Retinal pigment epithelial cell (primary cell): ENCODE measurements around the gene PNPLA2.

Source experiments
- DNase-seq: peaks from one replicate; pipeline ENCODE4 v3.0.0-alpha.2; 2010; ENCODE audit warnings: low read depth
- H3K4me3 ChIP-seq: 2 replicates; pipeline ENCODE4 v1.5.1; 2011; ENCODE audit warnings: mild to moderate bottlenecking, low read length, control low read depth, moderate library complexity
- TF ChIP-seq, protein P1 (sequence below): conservative IDR thresholded peaks from 2 replicates; pipeline ENCODE4 v1.5.1; 2011; ENCODE audit warnings: low read depth, low read length, control low read depth, inconsistent platforms

Gene PNPLA2, protein sequence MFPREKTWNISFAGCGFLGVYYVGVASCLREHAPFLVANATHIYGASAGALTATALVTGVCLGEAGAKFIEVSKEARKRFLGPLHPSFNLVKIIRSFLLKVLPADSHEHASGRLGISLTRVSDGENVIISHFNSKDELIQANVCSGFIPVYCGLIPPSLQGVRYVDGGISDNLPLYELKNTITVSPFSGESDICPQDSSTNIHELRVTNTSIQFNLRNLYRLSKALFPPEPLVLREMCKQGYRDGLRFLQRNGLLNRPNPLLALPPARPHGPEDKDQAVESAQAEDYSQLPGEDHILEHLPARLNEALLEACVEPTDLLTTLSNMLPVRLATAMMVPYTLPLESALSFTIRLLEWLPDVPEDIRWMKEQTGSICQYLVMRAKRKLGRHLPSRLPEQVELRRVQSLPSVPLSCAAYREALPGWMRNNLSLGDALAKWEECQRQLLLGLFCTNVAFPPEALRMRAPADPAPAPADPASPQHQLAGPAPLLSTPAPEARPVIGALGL

DNA sequence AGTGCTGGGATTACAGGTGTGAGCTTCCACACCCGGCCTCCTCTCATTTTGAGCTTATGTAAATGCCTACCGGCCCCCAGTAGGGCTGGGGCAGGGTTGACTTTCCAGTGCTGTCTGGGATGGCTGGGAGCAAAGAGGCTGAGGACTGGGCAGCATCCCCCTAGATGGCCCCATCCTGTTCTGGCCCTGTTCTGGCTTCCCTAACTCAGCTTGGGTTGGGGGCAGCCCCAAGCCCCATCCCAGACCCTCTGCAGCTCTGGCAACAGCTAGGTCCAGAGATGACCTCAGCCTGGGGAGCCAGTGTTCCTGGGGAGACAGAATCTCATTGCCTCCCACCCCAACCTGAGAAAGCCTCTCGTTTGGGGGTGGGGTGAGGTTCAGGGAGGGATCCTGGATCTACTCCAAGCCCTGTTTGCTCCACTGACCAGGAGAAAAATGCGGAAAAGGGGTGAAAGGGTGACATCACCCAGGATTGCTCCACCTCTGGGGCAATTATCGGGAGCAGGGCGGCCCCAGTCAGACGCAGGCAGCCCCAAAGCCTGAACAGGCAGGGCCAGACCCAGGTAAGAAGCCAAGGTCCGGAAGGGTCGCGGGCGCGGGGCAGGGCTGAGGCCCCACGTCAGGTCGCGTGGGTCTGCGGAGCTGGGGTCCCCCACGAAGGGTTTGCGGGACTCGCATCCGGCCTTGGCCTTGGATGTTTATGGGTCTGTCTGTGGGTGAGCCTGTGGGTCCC lies at the start of gene PNPLA2:
PNPLA2 (plus strand) TSS at position 519 of the 733 bp plus-strand sequence. CDS start 805 bp downstream, outside the sequence.
- DNase-seq, result no peak
- H3K4me3 ChIP-seq, result peak within 1 kb of the TSS; percentile 63
- TF ChIP-seq, protein P1, sequence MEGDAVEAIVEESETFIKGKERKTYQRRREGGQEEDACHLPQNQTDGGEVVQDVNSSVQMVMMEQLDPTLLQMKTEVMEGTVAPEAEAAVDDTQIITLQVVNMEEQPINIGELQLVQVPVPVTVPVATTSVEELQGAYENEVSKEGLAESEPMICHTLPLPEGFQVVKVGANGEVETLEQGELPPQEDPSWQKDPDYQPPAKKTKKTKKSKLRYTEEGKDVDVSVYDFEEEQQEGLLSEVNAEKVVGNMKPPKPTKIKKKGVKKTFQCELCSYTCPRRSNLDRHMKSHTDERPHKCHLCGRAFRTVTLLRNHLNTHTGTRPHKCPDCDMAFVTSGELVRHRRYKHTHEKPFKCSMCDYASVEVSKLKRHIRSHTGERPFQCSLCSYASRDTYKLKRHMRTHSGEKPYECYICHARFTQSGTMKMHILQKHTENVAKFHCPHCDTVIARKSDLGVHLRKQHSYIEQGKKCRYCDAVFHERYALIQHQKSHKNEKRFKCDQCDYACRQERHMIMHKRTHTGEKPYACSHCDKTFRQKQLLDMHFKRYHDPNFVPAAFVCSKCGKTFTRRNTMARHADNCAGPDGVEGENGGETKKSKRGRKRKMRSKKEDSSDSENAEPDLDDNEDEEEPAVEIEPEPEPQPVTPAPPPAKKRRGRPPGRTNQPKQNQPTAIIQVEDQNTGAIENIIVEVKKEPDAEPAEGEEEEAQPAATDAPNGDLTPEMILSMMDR, result no peak

DNA sequence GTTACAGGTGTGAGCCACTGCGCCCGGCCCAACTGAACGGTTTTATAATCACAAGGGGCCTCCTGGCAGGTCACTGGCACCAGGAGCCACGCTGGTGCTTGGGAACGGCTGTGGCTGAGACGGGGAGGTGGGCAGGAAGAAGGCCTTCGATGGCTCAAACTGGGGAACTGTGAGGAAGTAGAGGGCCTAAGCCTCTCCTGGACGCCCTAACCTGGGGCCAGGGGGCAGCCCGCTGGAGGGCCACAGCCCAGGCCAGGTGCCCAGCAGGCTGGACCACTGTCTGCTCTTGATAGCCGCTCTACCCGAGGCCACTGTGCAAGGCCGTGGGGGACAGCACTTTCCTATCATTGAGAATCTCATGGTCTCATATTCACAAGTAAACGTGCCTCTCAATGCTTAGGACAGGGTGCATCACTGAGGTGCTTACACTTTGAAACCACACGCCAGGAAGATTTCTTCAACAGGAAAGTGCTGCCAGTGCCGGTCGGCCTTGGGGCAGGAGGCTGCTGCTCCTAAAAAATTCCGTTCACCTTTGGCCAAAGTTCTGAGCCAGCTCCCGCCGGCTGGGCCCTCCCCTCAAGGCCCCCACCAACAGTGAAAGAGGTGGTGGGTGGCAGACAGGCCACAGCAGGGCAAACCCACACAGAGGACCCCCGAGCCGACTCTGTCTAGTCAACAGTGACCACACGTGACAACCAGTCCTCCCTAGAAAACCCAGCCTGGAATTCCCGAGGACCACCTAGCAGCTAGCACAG lies 48.6 kb upstream of the PNPLA2 start:
- no peak for DNase-seq
- TF ChIP-seq, protein P1, result no peak
- no peak overlapping the region for H3K4me3 ChIP-seq

DNA sequence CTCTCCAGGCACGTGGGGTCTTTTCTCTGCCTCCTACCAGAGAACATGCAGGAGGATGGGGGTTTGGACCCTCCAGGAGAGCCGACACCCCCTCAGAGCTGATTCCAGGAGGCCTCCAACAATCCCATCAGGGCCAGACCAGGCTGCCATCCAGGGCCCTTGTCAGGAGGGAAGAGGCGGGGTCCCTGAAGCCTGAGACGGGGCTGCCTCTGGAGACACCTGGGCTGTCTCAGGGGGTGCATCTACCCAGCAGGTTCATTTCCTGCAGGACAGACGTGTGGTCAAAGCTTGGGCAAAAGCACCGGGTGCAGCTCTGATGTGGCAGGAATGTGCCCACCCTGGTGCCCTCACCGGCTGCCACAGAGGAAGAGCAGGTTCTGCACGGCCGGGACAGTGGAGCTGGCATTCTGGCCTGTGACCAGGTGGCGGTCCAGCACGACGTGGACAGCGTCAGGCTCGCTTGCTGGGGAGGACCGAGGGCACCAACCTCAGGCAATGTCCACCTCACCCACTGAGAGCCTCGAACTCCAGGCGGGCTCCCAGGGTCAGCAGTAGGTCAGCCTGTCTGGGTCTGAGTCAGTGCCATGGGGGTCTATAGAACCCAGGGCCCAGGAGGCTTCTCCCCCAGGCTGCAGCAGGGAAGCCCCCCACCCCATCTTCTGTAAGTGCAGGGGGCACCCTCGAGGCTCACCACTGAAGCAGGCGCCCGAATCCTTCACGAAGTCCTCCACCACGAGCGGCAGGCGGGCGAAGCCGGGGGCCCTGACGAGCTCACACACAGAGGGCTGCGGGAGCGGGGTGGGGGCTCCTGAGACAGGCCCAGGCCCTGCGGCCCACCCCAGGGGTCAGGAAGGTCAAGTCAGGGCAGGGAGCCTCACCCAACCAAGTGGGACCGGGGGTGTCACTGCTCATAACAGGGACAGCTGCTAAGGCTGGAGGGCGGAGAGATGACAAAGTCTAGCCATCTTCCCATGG lies 47.8 kb upstream of the PNPLA2 start:
- no peak overlapping the region for H3K4me3 ChIP-seq
- TF ChIP-seq, protein P1, result no peak
- no peak for DNase-seq

DNA sequence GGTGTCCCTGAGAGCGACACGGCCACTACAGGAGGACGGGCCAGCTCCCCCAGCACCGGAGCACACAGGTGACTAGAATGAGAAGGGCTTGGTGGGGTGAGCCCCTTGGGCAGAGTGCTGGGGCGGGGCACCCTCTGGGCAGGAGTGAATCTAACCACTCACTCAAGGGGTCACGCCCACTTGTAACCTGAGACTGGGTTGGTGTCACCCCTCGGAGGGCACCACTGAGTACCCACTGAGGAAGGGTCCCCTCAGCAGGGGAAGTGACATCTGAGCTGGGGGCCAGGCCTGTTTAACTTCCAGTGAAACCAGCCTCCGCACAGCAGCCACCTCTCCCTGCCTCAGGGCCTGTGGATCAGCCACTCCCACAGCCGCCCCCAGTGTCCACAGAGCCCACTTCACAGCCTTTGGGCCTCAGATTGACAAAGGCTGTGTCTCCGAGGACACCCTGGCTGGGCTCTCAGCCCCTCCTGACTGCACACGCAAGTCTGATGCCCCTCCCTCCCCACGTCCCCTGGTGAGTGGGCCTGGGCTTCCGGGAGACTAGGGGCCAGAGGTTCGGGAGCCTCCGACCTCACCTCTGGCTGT lies 47.0 kb upstream of the PNPLA2 start:
- TF ChIP-seq, protein P1, result no peak
- no peak for DNase-seq
- H3K4me3 ChIP-seq, result no peak overlapping the region

DNA sequence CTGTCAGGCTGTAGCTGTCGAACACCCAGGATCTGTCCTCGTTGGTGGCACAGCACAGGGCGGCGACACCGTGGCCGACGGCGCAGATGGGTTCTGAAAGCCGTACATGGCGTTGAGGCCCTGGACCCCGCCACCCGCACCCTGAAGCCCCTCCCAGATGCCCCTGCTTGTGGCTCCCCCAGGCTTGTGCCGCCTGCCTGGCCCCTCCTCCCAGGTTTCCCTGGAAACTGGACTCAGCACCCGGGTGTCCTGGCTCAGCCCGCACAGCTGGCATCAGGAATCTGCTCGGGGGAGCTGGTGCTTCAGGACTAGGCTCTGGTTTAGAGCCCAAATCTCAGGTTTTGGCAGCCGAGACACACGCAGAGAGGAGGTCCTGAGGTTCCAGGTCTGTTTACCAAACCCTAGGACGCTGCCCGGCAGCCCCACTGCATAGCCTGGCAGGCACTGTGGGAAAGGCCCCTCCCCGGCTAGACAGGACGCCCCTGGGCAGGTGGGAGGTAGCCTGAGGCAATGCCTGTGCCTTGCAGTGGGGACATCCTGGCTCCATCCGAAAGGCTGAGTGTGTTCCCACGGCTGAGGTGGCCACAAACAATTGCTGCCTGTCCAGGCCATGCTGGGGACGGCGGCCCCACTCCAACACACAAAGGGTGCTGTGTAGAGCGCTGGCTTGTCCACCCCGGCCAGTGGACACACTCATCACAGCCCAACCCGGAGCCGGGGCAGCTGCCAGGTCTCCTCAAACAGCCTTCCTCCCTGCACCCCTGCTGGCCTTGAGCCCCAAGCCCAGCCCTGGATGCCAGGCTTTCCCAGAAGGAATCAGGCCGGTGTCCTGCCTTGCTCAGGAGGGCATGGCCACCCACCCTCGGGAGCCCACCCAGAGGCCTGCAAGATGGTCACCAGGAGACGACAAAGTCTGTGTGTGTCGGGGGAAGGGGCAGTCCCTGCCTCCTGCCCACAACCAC lies 46.0 kb upstream of the PNPLA2 start:
- TF ChIP-seq, protein P1, result no peak
- DNase-seq, result no peak

More for the DNA sequence above, 46.0 kb upstream of the PNPLA2 start:
- H3K4me3 ChIP-seq, result no peak overlapping the region
